ENCODE data around the gene WNT4. TPM values are rescaled to one million over a fixed set of nuclear protein-coding genes. Genes with fewer than 3 reads are reported as not detected.
"Not testable (repeated sequence)": the region's sequence is repeated elsewhere in the genome, so short reads cannot be mapped to it uniquely, and the experiment has no call there.

Gene WNT4
- polyA plus RNA-seq, 2 of the 4 experiments (the other 2 are of a cell fraction): 0.23 to 0.62 TPM

GRCh38 chr1:22096036-22096435, 46.9 kb downstream of the WNT4 start:
- ChIA-PET POLR2A (no interaction called here), CTCF (interaction anchor here (1.0 to 2.2 kb wide), 2 partner anchors 9 to 39 kb away, joined by 4 to 6 read pairs; no protein-coding TSS in a partner anchor)
- Histone ChIP-seq H3K4me3 (no peak overlapping the region), H3K4me1 (peaks cover 4% of the 10 kb centered on the region; the same call in 1 of the 3 replicates), H3K27ac (no peak overlapping the region), H3K9me3 (no peaks in the 10 kb centered on the region), H3K4me2 (no peak overlapping the region)
- FAIRE-seq: no peak
- WGBS (ENCODE audit: missing lambda C conversion rate): 90% methylated on average over 5 of the region's 5 CpGs
- no peak for ATAC-seq
- TF ChIP-seq FOXS1 (CRISPR knock-in tag; IDR thresholded peaks at IDR 0.05) (no peak), NR3C1 (IDR thresholded peaks at IDR 0.05) (no peak), ZSCAN20 (CRISPR knock-in tag; IDR thresholded peaks at IDR 0.05) (no peak), ESRRA (IDR thresholded peaks at IDR 0.05; ENCODE audit: borderline replicate concordance, low read length) (no peak), HES2 (IDR thresholded peaks at IDR 0.05) (no peak)
- DNase-seq (ENCODE audit: low read depth in 1 of 2, low spot score in 1 of 2): no peak

GRCh38 chr1:22093513-22093912, 49.4 kb downstream of the WNT4 start:
- Histone ChIP-seq H3K27ac (no peak overlapping the region), H3K4me1 (peaks cover 12% of the 10 kb centered on the region; the same call in 2 of the 3 replicates), H3K4me3 (no peak overlapping the region), H3K9me3 (no peaks in the 10 kb centered on the region), H3K4me2 (no peak overlapping the region)
- no peak for FAIRE-seq
- 79% methylated on average over 1 of the region's 1 CpG for WGBS (ENCODE audit: missing lambda C conversion rate)
- ChIA-PET CTCF (interaction anchor here (1.3 to 2.0 kb wide), 3 partner anchors 12 to 21 kb away, joined by 3 to 6 read pairs (median 4); no protein-coding TSS in a partner anchor), POLR2A (no interaction called here)
- no peak for DNase-seq (ENCODE audit: low read depth in 1 of 2, low spot score in 1 of 2)
- no peak for TF ChIP-seq BHLHE40 (IDR thresholded peaks at IDR 0.05; ENCODE audit: low read depth, low read length)
- no peak for TF ChIP-seq RAD21 (conservative IDR thresholded peaks at IDR 0.05 in 1 of 2, IDR thresholded peaks at IDR 0.05 in 1 of 2)
- no peak for TF ChIP-seq TP53 (CRISPR knock-in tag; IDR thresholded peaks at IDR 0.05)
- TF ChIP-seq SMC3 (IDR thresholded peaks at IDR 0.05): no peak
- no peak for TF ChIP-seq JUN (IDR thresholded peaks at IDR 0.05)
- no peak for TF ChIP-seq HOXB13 (CRISPR knock-in tag; IDR thresholded peaks at IDR 0.05; ENCODE audit: low read depth)
- ATAC-seq: no peak

GRCh38 chr1:22092026-22092768, 50.7 kb downstream of the WNT4 start:
- FAIRE-seq, H3K27ac ChIP-seq, H3K9me3 ChIP-seq, POLR2A ChIA-PET, H3K4me2 ChIP-seq, H3K4me3 ChIP-seq: not testable (repeated sequence)
- H3K4me1 ChIP-seq: peaks cover 14% of the 10 kb centered on the region; the same call in 2 of the 3 replicates
- ATAC-seq (peak in 1 of 2 experiments; percentile 66; a peak in 1 of 6 replicates), DNase-seq (ENCODE audit: low read depth in 1 of 2, low spot score in 1 of 2) (peak in 1 of 2 experiments; percentile 9)
- WGBS (ENCODE audit: missing lambda C conversion rate): 63% methylated on average over 3 of the region's 3 CpGs
- CTCF ChIA-PET: interaction anchor here (1.4 to 2.0 kb wide), 2 partner anchors 12 to 13 kb away, joined by 4 to 6 read pairs; no protein-coding TSS in a partner anchor

GRCh38 chr1:22090867-22091266, 52.0 kb downstream of the WNT4 start:
- TF ChIP-seq CTCF (IDR thresholded peaks at IDR 0.05) (no peak), POLR2AphosphoS2 (conservative IDR thresholded peaks at IDR 0.05; ENCODE audit: low read length) (no peak), RNF2 (IDR thresholded peaks at IDR 0.05; ENCODE audit: borderline replicate concordance, low read depth) (no peak), NR3C1 (IDR thresholded peaks at IDR 0.05) (no peak), CHD2 (IDR thresholded peaks at IDR 0.05; ENCODE audit: low read length, partially characterized antibody) (no peak), CHD4 (IDR thresholded peaks at IDR 0.05; ENCODE audit: borderline replicate concordance) (no peak), TP53 (CRISPR knock-in tag; IDR thresholded peaks at IDR 0.05) (no peak), POLR2A (IDR thresholded peaks at IDR 0.05; ENCODE audit: low read length) (no peak), HEYL (CRISPR knock-in tag; IDR thresholded peaks at IDR 0.05) (no peak), ATOH8 (CRISPR knock-in tag; IDR thresholded peaks at IDR 0.05; ENCODE audit: low read depth) (no peak), JUN (IDR thresholded peaks at IDR 0.05) (no peak), E2F6 (IDR thresholded peaks at IDR 0.05; ENCODE audit: borderline replicate concordance, low read depth) (no peak), RCOR1 (IDR thresholded peaks at IDR 0.05; ENCODE audit: low read depth, low read length) (no peak), MAZ (IDR thresholded peaks at IDR 0.05; ENCODE audit: borderline replicate concordance, low read depth, low read length) (no peak)
- 86% methylated on average over 3 of the region's 3 CpGs for WGBS (ENCODE audit: missing lambda C conversion rate)
- H3K4me1 ChIP-seq: peaks cover 14% of the 10 kb centered on the region; the same call in 2 of the 3 replicates
- ATAC-seq: no peak
- no peak for DNase-seq (ENCODE audit: low read depth in 1 of 2, low spot score in 1 of 2)
- H3K27ac ChIP-seq: no peak overlapping the region
- H3K4me3 ChIP-seq: no peak overlapping the region
- POLR2A ChIA-PET: no interaction called here
- no peak overlapping the region for H3K4me2 ChIP-seq
- no peak for FAIRE-seq
- no peaks in the 10 kb centered on the region for H3K9me3 ChIP-seq
- CTCF ChIA-PET: interaction anchor here (1.1 kb wide), 2 partner anchors 8 to 10 kb away, joined by 3 to 4 read pairs; no protein-coding TSS in a partner anchor

All from A549 (cell line).